ENCODE results near the gene PNCK. TPM values are rescaled to one million over a fixed set of nuclear protein-coding genes. Genes with fewer than 3 reads are reported as not detected.

Gene PNCK
- total and polyA plus RNA-seq, 9 donors: 0.51 to 5.9 (median 1.3) TPM; not detected in 1

- intact Hi-C loops (cut with DNase I): no loop called here
- 77 to 83% (median 80%) methylated on average over 5 of the region's 5 CpGs for WGBS, 3 donors
- Histone ChIP-seq H3K9me3 (no peaks in the 10 kb centered on the region), H3K36me3 (no peaks in the 10 kb centered on the region), H3K4me1 (ENCODE audit: insufficient read depth) (peaks cover 6% of the 10 kb centered on the region), H3K27ac (no peak overlapping the region), H3K27me3 (no peaks in the 10 kb centered on the region), H3K4me3 (no peak overlapping the region)
- DNase-seq: no peak
- TF ChIP-seq EP300 (IDR thresholded peaks at IDR 0.05): no peak
Measured at GRCh38 chrX:153620576-153620975, 53.0 kb downstream of the PNCK start.

Small RNAs within 50 kb of the gene (small RNA-seq; reads per million reads assigned to genes)
- gene RN7SL687P: not detected

Other genes starting within 250 kb of the PNCK start
- 1 to 10 TPM in 3 of 7 donors, under 1 TPM in 3, not detected in 1; 0.35 to 2.3 (median 1.0) TPM for gene TREX2, start 227.8 kb downstream of the PNCK start, total RNA-seq
- gene TREX2, start 227.8 kb downstream of the PNCK start, polyA plus RNA-seq: under 1 TPM in 1 of 2 donors, not detected in 1; 0.76 TPM
- gene HAUS7, start 203.2 kb downstream of the PNCK start, total RNA-seq: 10 to 100 TPM in 6 of 7 donors, 1 to 10 TPM in 1; 9.3 to 28.7 (median 18.7) TPM
- 10 to 100 TPM; 11.3 to 22.7 TPM for gene HAUS7, start 203.2 kb downstream of the PNCK start, polyA plus RNA-seq
- 10 to 100 TPM; 10.0 to 72.3 (median 31.2) TPM for gene BGN, start 178.8 kb downstream of the PNCK start, total RNA-seq
- gene BGN, start 178.8 kb downstream of the PNCK start, polyA plus RNA-seq: 10 to 100 TPM; 81.6 to 81.7 TPM
- 1 to 10 TPM in 1 of 7 donors, under 1 TPM in 2, not detected in 4; 0.23 to 1.6 (median 0.27) TPM for gene ATP2B3, start 156.2 kb downstream of the PNCK start, total RNA-seq
- gene ATP2B3, start 156.2 kb downstream of the PNCK start, polyA plus RNA-seq: under 1 TPM in 1 of 2 donors, not detected in 1; 0.01 TPM
- gene CCNQ, start 74.7 kb downstream of the PNCK start, total RNA-seq: 10 to 100 TPM; 15.5 to 20.0 (median 19.3) TPM
- gene CCNQ, start 74.7 kb downstream of the PNCK start, polyA plus RNA-seq: 10 to 100 TPM; 16.8 to 23.8 TPM
- 1 to 10 TPM in 3 of 7 donors, under 1 TPM in 4; 0.12 to 3.7 (median 0.74) TPM for gene DUSP9, start 26.6 kb downstream of the PNCK start, total RNA-seq
- gene DUSP9, start 26.6 kb downstream of the PNCK start, polyA plus RNA-seq: under 1 TPM in 1 of 2 donors, not detected in 1; 0.28 TPM
- gene SLC6A8, start 14.1 kb upstream of the PNCK start, total RNA-seq: 10 to 100 TPM in 5 of 7 donors, 1 to 10 TPM in 2; 6.3 to 23.5 (median 16.3) TPM
- gene SLC6A8, start 14.1 kb upstream of the PNCK start, polyA plus RNA-seq: 10 to 100 TPM in 1 of 2 donors, 1 to 10 TPM in 1; 7.5 to 10.0 TPM
- gene BCAP31, start 50.6 kb upstream of the PNCK start, total RNA-seq: 100 to 1,000 TPM in 5 of 7 donors, 10 to 100 TPM in 2; 53.7 to 146 (median 126) TPM
- gene BCAP31, start 50.6 kb upstream of the PNCK start, polyA plus RNA-seq: 100 to 1,000 TPM; 151 to 195 TPM
- gene ABCD1, start 51.0 kb upstream of the PNCK start, total RNA-seq: 10 to 100 TPM in 1 of 7 donors, 1 to 10 TPM in 6; 6.1 to 11.1 (median 9.1) TPM
- gene ABCD1, start 51.0 kb upstream of the PNCK start, polyA plus RNA-seq: 1 to 10 TPM; 1.4 to 5.1 TPM
- 1 to 10 TPM in 3 of 7 donors, under 1 TPM in 4; 0.46 to 5.0 (median 0.95) TPM for gene PLXNB3, start 90.4 kb upstream of the PNCK start, total RNA-seq
- gene PLXNB3, start 90.4 kb upstream of the PNCK start, polyA plus RNA-seq: 1 to 10 TPM in 1 of 2 donors, under 1 TPM in 1; 0.79 to 3.6 TPM
- gene SRPK3, start 107.2 kb upstream of the PNCK start, total RNA-seq: 1 to 10 TPM; 1.1 to 2.1 (median 1.6) TPM
- under 1 TPM; 0.25 to 0.65 TPM for gene SRPK3, start 107.2 kb upstream of the PNCK start, polyA plus RNA-seq
- gene IDH3G, start 120.6 kb upstream of the PNCK start, total RNA-seq: 10 to 100 TPM; 48.5 to 58.5 (median 54.7) TPM
- 10 to 100 TPM; 41.3 to 44.2 TPM for gene IDH3G, start 120.6 kb upstream of the PNCK start, polyA plus RNA-seq
- 100 to 1,000 TPM; 123 to 181 (median 155) TPM for gene SSR4, start 120.9 kb upstream of the PNCK start, total RNA-seq
- 100 to 1,000 TPM; 120 to 261 TPM for gene SSR4, start 120.9 kb upstream of the PNCK start, polyA plus RNA-seq
- 1 to 10 TPM in 4 of 7 donors, under 1 TPM in 3; 0.73 to 8.6 (median 2.7) TPM for gene PDZD4, start 156.7 kb upstream of the PNCK start, total RNA-seq
- gene PDZD4, start 156.7 kb upstream of the PNCK start, polyA plus RNA-seq: 1 to 10 TPM; 2.0 to 2.2 TPM
- gene L1CAM, start 212.4 kb upstream of the PNCK start, total RNA-seq: 1 to 10 TPM in 3 of 7 donors, under 1 TPM in 3, not detected in 1; 0.36 to 3.0 (median 1.1) TPM
- gene L1CAM, start 212.4 kb upstream of the PNCK start, polyA plus RNA-seq: 1 to 10 TPM in 1 of 2 donors, under 1 TPM in 1; 0.63 to 1.1 TPM
- 1 to 10 TPM in 1 of 7 donors, under 1 TPM in 4, not detected in 2; 0.34 to 1.5 (median 0.50) TPM for gene AVPR2, start 230.9 kb upstream of the PNCK start, total RNA-seq
- 1 to 10 TPM in 1 of 2 donors, not detected in 1; 1.3 TPM for gene AVPR2, start 230.9 kb upstream of the PNCK start, polyA plus RNA-seq